ENCODE data around the gene ATRIP.

DNA sequence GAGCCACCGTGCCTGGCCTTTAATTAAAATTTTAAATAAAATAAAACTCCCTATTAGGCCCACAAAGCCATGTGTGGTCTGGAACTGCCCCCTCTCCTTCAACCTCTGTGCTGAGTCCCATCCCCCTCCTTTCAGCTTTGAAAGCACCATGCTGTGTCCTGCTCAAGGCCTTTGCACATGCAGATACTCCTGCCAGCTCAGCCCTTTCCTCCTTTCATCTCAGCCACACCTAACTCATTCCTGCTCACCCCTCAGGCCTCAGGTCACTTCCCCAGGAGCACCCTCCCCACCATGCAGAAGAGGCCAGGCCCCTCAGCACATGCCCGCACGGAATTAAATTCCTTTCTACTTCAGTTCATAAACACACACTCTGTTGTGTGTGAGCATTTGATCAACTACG, 28.1 kb downstream of the ATRIP start:
- TF ChIP-seq, protein P1, sequence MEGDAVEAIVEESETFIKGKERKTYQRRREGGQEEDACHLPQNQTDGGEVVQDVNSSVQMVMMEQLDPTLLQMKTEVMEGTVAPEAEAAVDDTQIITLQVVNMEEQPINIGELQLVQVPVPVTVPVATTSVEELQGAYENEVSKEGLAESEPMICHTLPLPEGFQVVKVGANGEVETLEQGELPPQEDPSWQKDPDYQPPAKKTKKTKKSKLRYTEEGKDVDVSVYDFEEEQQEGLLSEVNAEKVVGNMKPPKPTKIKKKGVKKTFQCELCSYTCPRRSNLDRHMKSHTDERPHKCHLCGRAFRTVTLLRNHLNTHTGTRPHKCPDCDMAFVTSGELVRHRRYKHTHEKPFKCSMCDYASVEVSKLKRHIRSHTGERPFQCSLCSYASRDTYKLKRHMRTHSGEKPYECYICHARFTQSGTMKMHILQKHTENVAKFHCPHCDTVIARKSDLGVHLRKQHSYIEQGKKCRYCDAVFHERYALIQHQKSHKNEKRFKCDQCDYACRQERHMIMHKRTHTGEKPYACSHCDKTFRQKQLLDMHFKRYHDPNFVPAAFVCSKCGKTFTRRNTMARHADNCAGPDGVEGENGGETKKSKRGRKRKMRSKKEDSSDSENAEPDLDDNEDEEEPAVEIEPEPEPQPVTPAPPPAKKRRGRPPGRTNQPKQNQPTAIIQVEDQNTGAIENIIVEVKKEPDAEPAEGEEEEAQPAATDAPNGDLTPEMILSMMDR (IDR thresholded peaks at IDR 0.05; ENCODE audit: poor library complexity) = no peak
- TF ChIP-seq EZH2 (IDR thresholded peaks at IDR 0.05; ENCODE audit: borderline replicate concordance) = no peak
